ENCODE measurements around the gene UBE2L5.

GRCh38 chr13:30450066-30450465 lies 27.8 kb downstream of the UBE2L5 start:
- TF ChIP-seq POLR2A (IDR thresholded peaks at IDR 0.05; ENCODE audit: low read length) (no peak), GATA1 (IDR thresholded peaks at IDR 0.05; ENCODE audit: low read depth, low read length) (no peak)

All from erythroblast (primary cell).